WI38 (cell line): Measurements from ENCODE around the gene RABAC1.

Experiments used
- H3K4me3 ChIP-seq: 2 replicates; pipeline ENCODE4 v1.5.1; 2011; ENCODE audit warnings: low read depth, mild to moderate bottlenecking, control low read depth, low read length
- CTCF ChIP-seq: IDR thresholded peaks from 2 replicates; pipeline ENCODE4 v1.5.1; 2012; ENCODE audit warnings: low read depth, mild to moderate bottlenecking, control low read depth, low read length

RABAC1 gene

DNA sequence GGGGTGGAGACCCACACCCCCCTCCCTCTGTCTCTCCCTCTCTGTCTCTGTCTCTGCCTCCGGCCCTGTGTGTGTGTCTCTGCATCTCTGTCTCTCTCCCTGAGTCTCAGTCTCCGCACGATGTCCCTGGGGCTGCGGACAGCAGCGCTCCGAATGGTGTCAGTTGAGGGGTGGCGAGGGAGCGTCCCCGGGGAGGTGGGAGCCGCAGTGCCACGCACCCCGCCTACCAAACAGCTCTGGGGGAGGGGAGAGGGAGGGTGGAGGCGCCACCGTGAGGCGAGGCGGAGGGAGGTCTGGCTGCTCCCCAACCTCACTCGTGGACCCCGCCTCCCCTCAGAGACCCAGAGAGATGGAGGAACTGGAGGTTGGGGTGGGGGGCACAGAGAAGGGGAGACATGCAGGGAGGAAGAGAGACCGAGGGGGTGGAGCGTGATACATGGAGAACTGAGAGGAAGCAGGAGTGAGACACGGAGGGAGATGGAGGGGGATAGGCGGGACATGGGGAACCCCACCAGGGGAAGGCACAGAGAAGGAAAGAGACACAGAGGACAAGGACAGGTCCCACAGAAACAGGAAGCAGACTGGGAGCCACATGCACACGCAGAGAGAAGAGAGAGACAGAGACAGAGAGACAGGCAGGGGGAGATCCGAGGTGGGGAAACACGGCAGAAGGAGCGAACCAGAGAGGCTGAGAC is 38.1 kb downstream of the RABAC1 start:
- H3K4me3 ChIP-seq: no peak overlapping the region
- TF ChIP-seq CTCF: no peak

DNA sequence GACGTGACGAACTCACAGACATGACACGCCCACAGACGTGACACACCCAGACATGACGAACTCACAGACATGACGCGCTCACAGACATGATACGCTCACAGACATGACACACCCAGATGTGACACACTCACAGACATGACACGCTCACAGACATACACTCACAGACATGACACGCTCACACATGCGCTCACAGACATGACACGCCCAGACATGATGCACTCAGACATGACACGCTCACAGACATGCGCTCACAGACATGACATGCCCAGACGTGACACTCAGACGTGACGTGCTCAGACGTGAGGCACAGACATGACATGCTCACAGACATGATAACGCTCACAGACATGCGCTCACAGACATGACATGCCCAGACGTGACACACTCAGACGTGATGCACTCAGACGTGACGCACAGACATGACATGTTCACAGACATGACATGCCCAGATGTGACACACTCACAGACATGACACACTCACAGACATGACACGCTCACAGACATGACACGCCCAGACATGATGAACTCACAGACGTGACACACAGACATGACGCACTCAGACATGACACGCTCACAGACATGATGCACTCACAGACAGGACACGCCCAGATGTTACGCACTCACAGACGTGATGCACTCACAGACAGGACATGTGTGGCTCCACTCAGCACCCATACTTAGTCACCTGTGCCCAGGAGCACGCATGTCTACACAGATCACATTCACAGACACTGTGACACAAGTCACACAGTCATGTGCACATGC is 39.0 kb downstream of the RABAC1 start:
- no peak for TF ChIP-seq CTCF
- no peak overlapping the region for H3K4me3 ChIP-seq

DNA sequence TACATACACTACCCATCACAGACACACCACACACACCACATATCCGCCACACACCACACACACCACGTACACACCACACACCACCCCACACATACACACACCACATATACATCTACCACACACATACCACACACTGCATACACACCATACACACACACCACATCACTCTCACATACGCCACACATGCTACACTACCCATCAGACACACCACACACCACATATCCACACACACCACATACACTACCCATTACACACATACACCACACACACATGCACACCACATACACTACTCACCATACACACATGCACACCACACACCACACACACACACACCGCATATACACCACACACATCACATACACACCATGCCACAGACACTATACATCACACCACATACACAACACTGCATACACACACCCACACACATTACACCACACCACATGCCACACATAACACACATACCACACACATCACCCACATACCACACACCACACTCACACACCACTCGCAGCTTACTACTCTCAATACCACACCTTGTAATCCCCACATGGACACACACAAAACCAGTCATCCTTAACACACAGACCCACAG is 40.4 kb downstream of the RABAC1 start:
- no peak overlapping the region for H3K4me3 ChIP-seq
- TF ChIP-seq CTCF: no peak

- H3K4me3 ChIP-seq: no peak overlapping the region
- no peak for TF ChIP-seq CTCF
These were observed 41.0 kb downstream of the RABAC1 start for GRCh38 chr19:41918095-41918494.

- no peak overlapping the region for H3K4me3 ChIP-seq
- no peak for TF ChIP-seq CTCF
These were observed 41.4 kb downstream of the RABAC1 start for GRCh38 chr19:41917676-41918075.

GRCh38 chr19:41915776-41916414 is 43.2 kb downstream of the RABAC1 start:
- no peak overlapping the region for H3K4me3 ChIP-seq
- no peak for TF ChIP-seq CTCF
